NT2/D1 (cell line): Measurements from ENCODE around the gene ERVH48-1.
"Not testable (repeated sequence)": the region's sequence is repeated elsewhere in the genome, so short reads cannot be mapped to it uniquely, and the experiment has no call there.

Experiments
- SUZ12 ChIP-seq: IDR thresholded peaks from 2 replicates; pipeline ENCODE4 v1.6.1; 2011; ENCODE audit not compliant: insufficient read length, insufficient read depth; ENCODE audit errors: extremely low read depth
- ZNF274 ChIP-seq: IDR thresholded peaks from 2 replicates; pipeline ENCODE4 v1.6.1; 2011; ENCODE audit warnings: mild to moderate bottlenecking, low read depth, low read length

DNA sequence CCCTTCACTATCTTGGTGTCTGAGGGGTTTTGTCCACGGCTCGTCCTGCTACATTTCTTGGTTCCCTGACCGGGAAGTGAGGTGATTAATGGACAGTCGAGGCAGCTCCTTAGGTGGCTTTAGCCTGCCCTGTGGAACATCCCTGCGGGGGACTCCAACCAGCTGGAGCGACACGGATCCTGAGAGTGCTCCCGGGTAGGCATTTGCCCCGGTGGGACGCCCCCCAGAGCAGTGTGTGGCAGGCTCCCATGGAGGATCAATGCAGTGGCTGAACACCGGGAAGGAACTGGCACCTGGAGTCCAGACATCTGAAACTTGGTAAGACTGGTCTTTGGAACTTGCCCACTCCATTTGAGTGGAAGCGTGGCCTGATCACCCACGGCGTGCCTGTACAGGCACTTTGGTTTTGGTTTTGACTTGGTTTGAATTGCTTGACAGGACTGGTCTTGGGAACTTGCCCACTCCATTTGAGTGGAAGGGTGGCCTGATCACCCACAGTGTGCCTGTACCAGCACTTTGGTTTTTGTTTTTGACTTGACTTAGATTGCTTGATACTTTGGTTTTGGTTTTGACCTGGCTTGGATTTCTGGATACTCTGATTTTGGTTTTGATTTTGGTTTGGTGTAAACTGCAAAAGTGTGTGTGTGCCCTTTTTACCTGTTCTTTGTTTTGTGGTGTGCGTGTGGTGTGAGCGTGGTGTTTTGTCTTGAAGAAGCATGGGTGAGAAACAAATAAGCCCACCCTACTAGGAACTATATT is 7.1 kb upstream of the ERVH48-1 start:
- TF ChIP-seq SUZ12, ZNF274: not testable (repeated sequence)
